HG03159 (cell line): Measurements from ENCODE around the gene MASP1.
"Not testable (repeated sequence)": the region's sequence is repeated elsewhere in the genome, so short reads cannot be mapped to it uniquely, and the experiment has no call there.

Experiments used
- ATAC-seq: cut with Tn5 transposase; IDR thresholded peaks from one replicate; pipeline ENCODE4 v1.9.1; 2021; ENCODE audit warnings: mild to moderate bottlenecking, moderate library complexity; ENCODE audit not compliant: unreplicated experiment

Gene MASP1

GRCh38 chr3:187265461-187265955, 26.0 kb downstream of the MASP1 start:
- no peak for ATAC-seq

GRCh38 chr3:187264911-187265310, 26.6 kb downstream of the MASP1 start:
- ATAC-seq, result no peak

- ATAC-seq, result no peak
Observed at GRCh38 chr3:187264021-187264420, 27.5 kb downstream of the MASP1 start.

- ATAC-seq, result no peak
Observed at GRCh38 chr3:187263270-187263669, 28.3 kb downstream of the MASP1 start.

DNA sequence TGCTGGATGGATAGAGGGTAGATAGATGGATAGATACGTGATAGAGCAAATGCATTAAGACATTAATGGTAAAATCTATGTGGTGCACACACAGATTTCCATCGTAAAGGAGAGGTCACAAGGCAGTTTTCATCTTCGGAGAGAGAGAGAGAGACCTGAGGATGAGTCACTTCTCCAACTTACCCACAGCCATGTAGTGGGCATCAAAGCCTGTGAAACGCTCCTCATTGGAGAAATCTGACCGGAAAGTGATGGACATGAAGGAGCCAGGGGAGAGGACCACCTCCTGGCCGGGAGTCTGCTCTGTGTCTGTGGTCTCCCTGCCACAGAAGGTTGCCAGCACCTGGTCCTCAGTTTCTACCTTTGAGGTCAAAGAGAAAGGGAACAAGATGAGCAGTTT, 29.2 kb downstream of the MASP1 start:
- ATAC-seq, result no peak

GRCh38 chr3:187261541-187261969, 30.0 kb downstream of the MASP1 start:
- no peak for ATAC-seq

- no peak for ATAC-seq
Observed at GRCh38 chr3:187259171-187259570, 32.4 kb downstream of the MASP1 start.

DNA sequence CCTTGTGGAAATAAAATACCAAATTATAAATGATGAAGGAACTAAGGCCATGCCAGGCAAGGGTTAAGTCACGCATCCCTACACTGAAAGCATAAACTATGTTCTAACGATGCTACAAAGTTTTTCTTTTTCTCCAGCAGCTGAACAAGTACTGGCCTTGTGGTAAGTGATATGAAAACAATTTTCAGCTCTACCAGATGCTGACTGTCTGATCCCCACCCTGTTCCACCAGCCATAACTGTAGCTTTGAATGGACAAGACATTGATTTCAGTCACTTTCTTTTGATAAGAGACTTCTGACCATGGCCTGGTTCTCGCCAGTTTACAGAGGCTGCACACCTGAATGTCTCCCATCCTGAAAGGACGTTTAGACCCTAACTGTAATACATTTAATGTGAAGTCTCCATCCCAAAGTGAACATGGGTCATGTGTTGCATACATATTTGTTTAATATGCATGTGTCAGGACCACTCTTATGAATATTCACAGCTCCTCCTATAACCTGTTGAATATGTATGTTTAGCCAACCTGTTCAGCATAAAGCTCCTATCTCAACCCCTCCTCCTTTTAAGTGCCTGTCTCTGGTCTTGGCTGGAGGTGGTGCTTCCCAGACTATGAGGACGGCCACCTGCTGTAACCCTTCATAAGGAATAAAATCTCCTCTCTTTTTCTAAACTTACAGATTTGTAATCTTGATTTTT, 33.4 kb downstream of the MASP1 start:
- ATAC-seq, result no peak

GRCh38 chr3:187257471-187257870, 34.1 kb downstream of the MASP1 start:
- ATAC-seq, result no peak

DNA sequence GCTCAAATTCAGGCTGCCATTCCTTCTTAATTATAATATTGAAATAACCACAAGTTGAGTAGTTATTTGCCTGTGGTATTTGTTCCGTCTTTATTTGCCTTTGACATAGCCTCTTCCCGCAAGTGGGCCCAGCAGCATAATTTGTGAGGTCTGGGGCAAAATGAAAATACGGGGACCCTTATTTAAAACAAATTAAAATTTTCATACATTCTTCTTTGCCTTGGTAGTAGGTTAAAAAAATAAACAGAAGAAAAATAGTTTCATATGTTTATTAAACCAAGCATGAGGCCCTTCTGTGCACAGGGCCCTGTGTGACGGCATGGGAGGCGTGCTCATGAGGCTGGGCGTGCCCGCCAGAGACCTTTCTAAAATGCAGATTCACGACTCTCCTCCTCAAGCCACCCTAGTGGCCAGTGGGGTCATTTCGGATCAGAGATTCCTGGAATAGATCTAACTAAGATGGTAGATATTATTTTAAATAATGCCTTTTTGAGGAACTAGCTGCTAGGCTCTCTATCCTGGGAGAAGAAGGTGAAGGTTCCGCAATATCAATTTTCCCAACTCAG, 35.4 kb downstream of the MASP1 start:
- no peak for ATAC-seq

DNA sequence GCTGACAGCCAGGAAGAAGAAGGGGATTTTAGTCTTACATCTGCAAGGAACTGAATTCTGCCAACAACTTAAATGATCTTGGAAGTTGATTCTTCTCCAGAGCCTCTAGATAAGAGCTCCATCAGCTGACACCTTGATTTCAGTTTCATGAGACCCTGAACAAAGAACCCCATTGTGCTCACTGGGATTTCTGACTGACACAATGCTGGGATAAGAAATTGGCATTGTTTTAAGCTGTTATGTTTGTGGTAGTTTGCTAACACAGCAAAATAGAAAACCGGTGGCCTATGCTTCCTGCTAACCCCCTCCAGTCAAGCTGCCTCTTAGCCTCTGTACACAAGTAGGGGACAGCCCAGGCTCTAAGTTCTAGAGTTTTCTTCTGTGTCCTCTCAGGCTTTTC, 36.2 kb downstream of the MASP1 start:
- no peak for ATAC-seq

GRCh38 chr3:187252311-187252710, 39.2 kb downstream of the MASP1 start:
- ATAC-seq, result no peak

DNA sequence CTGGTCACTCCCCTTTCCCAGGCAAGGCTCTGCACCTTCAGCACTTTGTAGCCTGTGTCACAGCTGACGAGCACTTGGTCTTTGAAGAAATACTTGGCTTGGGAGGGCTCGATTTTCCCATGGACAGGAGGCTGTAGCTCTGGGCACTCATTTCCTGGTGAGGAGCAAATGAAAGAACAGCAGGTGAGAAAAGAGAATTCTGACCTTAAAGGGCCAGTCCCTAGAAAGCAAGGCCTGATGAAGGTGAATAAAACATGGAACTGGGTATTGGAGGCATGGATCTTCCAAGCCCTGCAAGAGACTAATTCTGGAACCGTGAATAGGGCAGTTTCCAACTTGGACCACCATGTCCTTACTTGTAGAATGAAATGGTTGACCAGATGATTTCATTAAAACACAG, 39.9 kb downstream of the MASP1 start:
- no peak for ATAC-seq

DNA sequence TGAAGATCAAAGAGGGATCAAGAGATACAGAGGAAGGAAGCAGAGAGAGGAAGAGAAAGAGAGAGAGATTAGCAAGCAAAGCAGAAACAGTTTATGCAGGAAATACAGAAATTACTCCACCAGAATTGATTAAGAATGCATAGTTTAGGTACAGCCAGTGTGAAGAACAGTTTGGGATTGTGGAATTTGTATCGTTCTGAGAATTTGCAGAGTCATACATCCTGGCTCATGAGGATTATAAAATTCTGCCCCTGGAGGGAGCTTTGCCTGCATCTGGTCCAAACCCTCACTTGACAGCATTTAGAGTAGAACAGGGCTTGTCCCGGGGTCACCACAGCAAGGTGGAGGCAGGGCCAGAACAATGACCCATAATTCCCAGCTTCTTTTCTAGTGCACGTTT, 44.1 kb downstream of the MASP1 start:
- ATAC-seq, result no peak

- no peak for ATAC-seq
Observed at GRCh38 chr3:187243933-187244524, 47.5 kb downstream of the MASP1 start.

DNA sequence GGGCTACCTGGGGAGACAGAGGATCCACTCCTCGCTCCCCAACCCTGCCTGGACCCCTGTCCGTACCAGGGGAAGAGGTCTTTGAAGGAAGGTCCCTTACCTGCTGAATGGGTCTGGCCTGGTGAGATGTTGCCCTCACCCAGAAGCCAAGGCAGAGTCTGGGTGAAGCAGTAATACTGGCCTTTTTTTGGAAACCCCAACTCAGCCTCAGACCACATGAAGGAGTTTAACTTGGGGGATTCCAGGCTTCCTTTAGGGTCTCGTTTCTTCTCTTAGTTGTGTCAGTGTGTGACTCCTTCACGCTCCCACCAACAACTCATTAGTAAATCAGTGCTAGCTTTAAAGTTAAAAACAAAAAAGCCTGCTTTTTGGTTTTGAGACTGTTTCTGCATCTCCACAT, 48.6 kb downstream of the MASP1 start:
- ATAC-seq, result no peak

GRCh38 chr3:187242435-187242834, 49.1 kb downstream of the MASP1 start:
- no peak for ATAC-seq

DNA sequence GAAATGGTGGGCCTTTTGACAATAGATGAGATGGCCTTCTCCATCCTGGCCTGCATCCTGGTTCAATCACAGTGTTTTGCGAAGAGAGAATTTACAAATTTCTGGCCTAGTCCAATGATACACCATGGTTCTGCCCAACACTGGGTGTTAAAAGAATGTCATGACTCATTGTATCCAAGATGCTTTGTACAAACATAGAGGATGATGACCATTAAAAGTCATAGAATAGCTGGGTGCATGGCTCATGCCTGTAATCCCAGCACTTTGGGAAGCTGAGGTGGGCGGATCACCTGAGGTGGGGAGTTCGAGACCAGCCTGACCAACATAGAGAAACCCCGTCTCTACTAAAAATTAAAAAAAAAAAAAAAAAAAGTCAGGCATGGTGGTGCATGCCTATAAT, 52.7 kb downstream of the MASP1 start:
- not testable (repeated sequence) for ATAC-seq

DNA sequence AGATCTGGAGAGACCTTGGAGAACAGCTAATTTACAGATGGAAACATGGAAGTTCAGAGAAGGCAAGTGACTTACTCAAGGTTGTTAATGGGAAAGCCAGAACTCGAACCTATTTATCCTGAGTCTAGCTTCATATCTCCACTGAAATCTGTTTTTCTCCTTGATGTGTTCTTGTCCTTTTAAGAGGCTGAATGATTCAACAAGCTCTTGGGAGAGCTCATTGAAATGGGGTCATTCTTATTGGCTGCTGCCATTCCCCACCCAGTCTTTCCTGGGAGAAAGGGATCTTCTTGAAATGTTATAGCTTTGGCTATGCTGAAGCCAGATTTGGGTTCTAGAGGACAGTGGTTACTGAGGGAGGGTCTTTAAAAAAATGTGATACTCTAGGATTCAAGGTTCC, 53.3 kb downstream of the MASP1 start:
- no peak for ATAC-seq

- no peak for ATAC-seq
Observed at GRCh38 chr3:187237741-187238140, 53.8 kb downstream of the MASP1 start.

DNA sequence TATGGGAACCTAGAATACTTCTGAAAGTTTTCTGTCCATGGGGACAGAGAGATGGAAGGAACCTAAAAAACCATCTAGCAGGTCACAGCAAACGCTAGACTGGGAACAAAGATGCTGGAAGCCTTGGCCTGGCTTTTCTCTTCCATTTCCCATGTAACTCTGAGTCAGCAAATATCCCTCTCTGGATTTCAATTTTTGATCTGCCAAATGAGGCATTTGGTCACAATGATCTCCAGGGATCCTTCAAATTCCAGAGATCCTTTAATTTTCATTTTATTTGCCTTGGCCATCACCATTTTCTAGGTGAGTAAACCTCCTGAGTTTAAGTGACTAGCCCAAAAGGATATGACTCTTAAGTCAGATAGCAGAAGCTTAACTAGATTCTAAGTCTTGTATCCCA, 54.6 kb downstream of the MASP1 start:
- ATAC-seq, result no peak

GRCh38 chr3:187230011-187230410, 61.5 kb downstream of the MASP1 start:
- ATAC-seq, result no peak
